GM12892 (cell line): ENCODE results near the gene CCDC106.

Source experiments
- POLR2A ChIP-seq: IDR thresholded peaks from 2 replicates; pipeline ENCODE4 v1.6.1; 2011; ENCODE audit warnings: low read depth, low read length, control low read depth
- POLR2AphosphoS5 ChIP-seq: IDR thresholded peaks from 2 replicates; pipeline ENCODE4 v1.6.1; 2011; ENCODE audit warnings: low read depth, low read length, control low read depth

GRCh38 chr19:55690109-55690768 is 42.2 kb downstream of the CCDC106 start:
- TF ChIP-seq POLR2A (no peak), POLR2AphosphoS5 (no peak)
